Progenitor cell of endocrine pancreas (in vitro differentiated cells): ENCODE data around the gene NARF. TPM values are rescaled to one million over a fixed set of nuclear protein-coding genes. Genes with fewer than 3 reads are reported as not detected.

Experiments used
- DNase-seq: peaks from one replicate; pipeline ENCODE4 v3.0.0; 2021; ENCODE audit warnings: low spot score; ENCODE audit not compliant: unreplicated experiment
- H3K27ac Mint-ChIP-seq: 2 replicates; pipeline ENCODE4 v1.8.0; 2021; ENCODE audit warnings: mild to moderate bottlenecking, moderate library complexity, mixed read lengths
- H3K27me3 Mint-ChIP-seq: 2 replicates; pipeline ENCODE4 v1.8.0; 2021; ENCODE audit warnings: mixed read lengths
- H3K36me3 Mint-ChIP-seq: 2 replicates; pipeline ENCODE4 v1.8.0; 2022; ENCODE audit warnings: mixed read lengths; ENCODE audit not compliant: insufficient read depth
- H3K4me1 Mint-ChIP-seq: 2 replicates; pipeline ENCODE4 v1.8.0; 2021; ENCODE audit warnings: low read depth, mixed read lengths
- H3K4me3 Mint-ChIP-seq: 2 replicates; pipeline ENCODE4 v1.8.0; 2021; ENCODE audit warnings: low read depth, mild to moderate bottlenecking, moderate library complexity, mixed read lengths
- H3K9me3 Mint-ChIP-seq: 2 replicates; pipeline ENCODE4 v1.8.0; 2021; ENCODE audit warnings: low read depth, mixed read lengths
- CTCF ChIP-seq: fragments of 200-600 bp; sonication (generic); IDR thresholded peaks from one replicate; pipeline ENCODE4 v1.5.0; 2021; ENCODE audit warnings: antibody characterized with exemption, mild to moderate bottlenecking; ENCODE audit not compliant: unreplicated experiment
- total RNA-seq: library from RNA; stranded (reverse); gene quantifications from 2 replicates; pipeline ENCODE4 v1.2.1, GENCODE V29; 2021

NARF gene
- total RNA-seq, 1 donor from 2014 or later = 94.0 TPM

GRCh38 chr17:82492643-82493225, 34.2 kb downstream of the NARF start:
- H3K27me3 Mint-ChIP-seq = no peaks in the 10 kb centered on the region
- DNase-seq = no peak
- H3K27ac Mint-ChIP-seq = no peak overlapping the region
- H3K4me1 Mint-ChIP-seq = peaks cover 5% of the 10 kb centered on the region
- no peak overlapping the region for H3K4me3 Mint-ChIP-seq
- TF ChIP-seq CTCF = no peak
- H3K9me3 Mint-ChIP-seq = no peaks in the 10 kb centered on the region
- H3K36me3 Mint-ChIP-seq = peaks cover under 1% of the 10 kb centered on the region

DNA sequence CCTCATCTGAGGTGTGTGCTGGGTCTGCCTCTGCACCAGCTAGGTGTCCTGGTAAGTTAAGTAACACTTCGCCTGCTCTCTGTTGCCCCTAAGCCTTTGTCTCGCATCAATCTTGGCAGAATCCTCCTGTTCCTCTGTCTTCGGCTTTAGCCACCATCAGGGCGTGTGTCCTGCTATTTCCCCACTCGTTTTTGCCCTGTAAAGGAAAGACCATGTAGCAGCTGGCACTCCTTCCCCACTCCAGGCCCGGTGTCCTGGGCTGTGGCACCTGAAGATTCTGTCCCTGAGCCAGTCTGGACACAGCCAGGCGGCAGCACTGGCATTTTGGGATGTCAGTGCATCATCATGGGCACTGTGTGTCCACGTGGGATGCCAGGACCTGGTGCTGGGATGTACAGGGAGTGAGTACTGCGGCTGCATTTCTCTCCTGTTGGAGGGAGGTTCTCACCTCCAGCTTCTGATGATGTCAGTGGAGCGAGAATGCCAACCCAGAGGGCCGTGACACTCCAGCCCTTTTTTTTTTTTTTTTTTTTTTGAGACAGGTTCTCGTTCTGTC, 34.8 kb downstream of the NARF start:
- no peaks in the 10 kb centered on the region for H3K27me3 Mint-ChIP-seq
- no peak for TF ChIP-seq CTCF
- H3K4me1 Mint-ChIP-seq = peaks cover 7% of the 10 kb centered on the region
- H3K27ac Mint-ChIP-seq = no peak overlapping the region
- no peaks in the 10 kb centered on the region for H3K9me3 Mint-ChIP-seq
- H3K36me3 Mint-ChIP-seq = no peaks in the 10 kb centered on the region
- no peak for DNase-seq
- no peak overlapping the region for H3K4me3 Mint-ChIP-seq

DNA sequence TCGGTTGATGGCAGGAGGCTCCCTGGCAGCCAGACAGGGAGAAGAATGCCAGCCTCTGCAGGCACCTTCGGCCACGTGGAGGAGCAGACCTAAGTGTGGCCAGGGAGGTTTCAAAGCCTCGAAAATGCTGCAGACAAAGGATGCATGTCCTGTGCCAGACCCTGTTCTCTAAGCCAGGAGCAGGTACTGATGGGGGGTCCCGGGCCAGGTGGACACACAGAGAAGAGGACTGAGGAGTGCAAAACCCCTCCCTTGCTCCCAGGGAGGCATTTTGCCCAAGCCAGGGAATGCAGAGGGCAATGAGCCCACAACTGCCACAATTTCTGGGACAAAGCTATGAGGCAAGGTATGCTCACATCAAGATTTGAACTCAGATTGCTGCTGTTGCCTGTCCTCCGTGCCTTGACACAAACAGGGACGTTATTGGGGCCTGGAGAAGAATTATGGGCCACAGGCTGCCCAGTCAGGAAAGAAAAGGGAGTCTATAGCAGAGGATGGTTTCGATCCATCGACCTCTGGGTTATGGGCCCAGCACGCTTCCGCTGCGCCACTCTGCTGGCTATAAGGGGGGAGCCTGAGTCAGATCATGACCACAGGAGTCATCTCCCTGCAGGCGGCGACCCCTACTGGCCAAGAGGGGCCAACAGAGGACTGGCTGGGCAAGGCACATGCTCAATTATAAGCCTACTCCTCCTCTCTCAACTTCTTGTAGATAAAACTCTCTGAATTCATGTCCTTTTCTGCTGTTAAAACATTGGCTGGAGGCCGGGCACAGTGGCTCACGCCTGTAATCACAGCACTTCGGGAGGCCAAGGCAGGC, 35.9 kb downstream of the NARF start:
- TF ChIP-seq CTCF = peak; percentile 93
- H3K4me1 Mint-ChIP-seq = peaks cover 7% of the 10 kb centered on the region
- no peaks in the 10 kb centered on the region for H3K9me3 Mint-ChIP-seq
- peak; percentile 85 for DNase-seq
- peak overlapping the region; percentile 98 for H3K27ac Mint-ChIP-seq
- H3K27me3 Mint-ChIP-seq = peaks cover 4% of the 10 kb centered on the region
- H3K4me3 Mint-ChIP-seq = peak overlapping the region; percentile 57
- no peaks in the 10 kb centered on the region for H3K36me3 Mint-ChIP-seq

GRCh38 chr17:82495844-82496528, 37.4 kb downstream of the NARF start:
- Mint-ChIP-seq H3K9me3 (no peaks in the 10 kb centered on the region), H3K27ac (no peak overlapping the region), H3K27me3 (peaks cover 4% of the 10 kb centered on the region), H3K4me3 (peak overlapping the region; percentile 64), H3K4me1 (peaks cover 7% of the 10 kb centered on the region), H3K36me3 (no peaks in the 10 kb centered on the region)
- TF ChIP-seq CTCF = no peak
- no peak for DNase-seq
